Measurements from ENCODE around the gene DNAJB1.
A peak's percentile ranks its signal among the peaks of the same experiment; 100 is the strongest.

DNAJB1 gene

DNA sequence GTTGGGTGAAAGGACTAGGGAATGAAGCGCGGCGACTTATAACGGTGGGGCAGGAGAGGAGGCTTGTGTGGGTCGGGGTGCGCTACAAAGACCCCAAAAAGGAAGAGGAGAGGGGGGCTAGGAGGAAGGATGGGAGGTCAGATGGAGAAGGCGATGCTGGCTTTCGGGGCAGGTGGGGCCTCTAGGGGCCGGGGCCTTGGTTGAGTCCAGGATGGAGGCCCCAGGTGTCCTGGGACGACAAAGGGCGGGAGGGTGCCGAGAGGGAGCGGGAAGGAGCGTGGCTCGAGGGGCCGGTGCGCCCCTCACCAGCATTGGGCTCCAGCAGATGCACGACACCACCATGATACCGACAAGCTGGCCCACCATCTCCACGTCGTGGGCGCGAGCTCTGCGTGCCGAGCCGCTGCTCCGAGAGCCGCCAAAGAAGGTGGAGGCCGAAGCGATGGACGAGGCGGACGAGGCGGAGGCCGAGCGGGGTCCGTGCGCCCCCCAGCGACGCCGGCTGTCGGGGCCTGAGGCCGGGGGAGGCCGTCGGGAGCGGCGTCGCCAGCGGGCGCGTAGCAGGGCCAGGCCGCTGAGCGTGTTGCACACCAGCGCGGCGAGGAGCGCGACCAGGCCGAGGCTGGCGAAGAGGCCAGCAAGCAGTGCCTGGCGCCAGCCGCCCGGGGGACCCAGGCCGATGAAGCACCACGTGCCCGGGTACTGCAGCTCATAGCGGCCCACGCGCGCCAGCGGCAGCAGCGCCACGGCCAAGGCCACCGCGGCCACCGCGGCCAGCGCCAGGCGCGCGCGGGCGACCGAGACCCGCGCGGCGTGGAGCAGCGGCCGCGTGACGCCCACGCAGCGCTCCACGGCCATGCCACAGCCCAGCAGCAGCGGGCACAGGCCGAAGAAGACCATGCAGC is 44.9 kb downstream of the DNAJB1 start:
- peak; percentile 21 for DNase-seq (ENCODE audit: low spot score)

DNA sequence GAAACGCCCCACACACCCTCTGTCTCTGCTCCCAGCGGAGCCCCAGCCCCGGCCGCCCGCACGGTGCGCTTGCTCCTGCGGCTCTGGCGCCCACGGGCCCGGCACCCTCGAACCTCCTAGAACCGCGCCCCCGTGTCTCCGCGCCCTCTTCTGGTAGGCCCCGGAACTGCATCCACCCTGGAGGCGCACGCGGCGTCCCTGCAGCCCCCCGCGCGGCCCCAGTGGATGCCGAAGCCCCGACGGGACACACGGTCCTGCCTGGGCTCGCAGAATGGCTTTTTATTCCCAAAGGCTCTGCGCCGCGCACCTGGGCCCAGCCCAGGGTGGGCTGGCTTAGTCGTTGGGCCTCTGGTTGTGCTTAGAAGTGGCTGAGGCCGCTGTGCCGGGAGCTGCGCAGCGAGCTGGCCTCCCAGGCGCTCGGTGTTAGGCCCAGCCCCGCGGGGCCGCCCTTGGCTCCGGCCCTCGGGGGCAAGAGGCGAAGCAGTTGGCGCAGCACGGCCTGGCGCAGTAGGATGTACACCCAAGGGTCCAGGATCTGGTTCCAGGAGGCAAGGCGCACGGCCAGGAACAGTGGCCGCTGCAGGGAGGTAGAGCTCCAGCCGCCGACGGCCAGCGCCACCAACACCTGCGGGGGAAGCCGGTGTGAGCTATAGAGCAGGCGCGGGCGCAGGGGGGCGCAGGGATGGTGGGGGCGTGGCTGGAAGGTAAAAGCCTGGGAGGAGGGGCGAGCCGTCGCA is 45.8 kb downstream of the DNAJB1 start:
- peak; percentile 57 for DNase-seq (ENCODE audit: low spot score)

DNA sequence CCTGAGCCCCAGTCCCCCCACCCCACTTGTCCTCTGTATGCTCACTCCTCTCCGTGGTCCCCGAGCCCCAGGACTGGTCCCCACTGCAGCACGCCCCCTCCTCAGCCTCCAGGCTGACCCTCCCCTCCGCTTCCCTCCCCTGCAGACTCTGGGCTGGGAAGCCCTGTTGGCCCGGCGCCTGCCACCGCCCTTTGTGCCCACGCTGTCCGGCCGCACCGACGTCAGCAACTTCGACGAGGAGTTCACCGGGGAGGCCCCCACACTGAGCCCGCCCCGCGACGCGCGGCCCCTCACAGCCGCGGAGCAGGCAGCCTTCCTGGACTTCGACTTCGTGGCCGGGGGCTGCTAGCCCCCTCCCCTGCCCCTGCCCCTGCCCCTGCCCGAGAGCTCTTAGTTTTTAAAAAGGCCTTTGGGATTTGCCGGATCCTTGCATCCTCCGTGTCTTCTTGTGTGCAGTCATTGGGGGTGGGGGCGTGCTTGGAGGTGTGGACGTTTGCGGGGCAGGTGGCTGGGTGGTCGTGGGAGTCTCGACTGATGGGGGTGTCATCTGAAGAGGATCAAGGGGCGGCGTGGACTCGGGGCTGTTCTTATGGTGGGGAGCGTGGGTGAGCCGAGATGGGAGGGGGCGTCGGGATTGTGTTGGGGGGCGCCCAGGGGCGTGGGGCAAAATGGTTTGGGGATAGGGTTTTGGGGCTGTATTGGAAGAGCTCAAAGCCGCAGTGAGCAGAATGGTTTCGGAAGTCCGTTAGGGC is 46.6 kb downstream of the DNAJB1 start:
- DNase-seq (ENCODE audit: low spot score): no peak

DNA sequence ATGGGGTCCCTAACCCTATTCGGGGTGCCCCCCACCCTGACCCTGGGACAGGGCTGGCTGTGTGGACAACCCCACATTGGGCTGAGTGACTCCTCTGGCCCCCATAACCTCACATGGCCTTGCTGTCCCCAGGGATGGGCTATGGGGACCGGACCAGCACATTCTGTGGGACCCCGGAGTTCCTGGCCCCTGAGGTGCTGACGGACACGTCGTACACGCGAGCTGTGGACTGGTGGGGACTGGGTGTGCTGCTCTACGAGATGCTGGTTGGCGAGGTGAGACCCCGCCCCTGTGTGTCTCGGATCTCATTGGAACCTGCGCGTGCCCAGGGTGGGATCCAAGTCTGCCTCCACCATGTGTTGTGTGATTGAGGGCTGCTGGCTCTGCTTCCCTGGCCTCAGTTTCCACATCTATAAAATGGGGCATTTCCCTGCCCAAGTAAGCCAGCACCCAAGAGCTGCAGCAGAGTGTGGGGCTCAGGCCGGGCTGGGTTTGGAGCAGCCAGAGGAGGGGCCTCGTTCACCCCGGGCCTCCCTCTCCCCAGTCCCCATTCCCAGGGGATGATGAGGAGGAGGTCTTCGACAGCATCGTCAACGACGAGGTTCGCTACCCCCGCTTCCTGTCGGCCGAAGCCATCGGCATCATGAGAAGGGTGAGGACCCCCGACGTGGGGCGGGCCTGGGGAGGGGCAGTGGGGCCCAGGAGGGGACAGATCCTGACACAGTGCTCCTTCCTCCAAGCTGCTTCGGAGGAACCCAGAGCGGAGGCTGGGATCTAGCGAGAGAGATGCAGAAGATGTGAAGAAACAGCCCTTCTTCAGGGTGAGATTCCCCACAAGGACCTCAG is 47.9 kb downstream of the DNAJB1 start:
- no peak for DNase-seq (ENCODE audit: low spot score)

DNA sequence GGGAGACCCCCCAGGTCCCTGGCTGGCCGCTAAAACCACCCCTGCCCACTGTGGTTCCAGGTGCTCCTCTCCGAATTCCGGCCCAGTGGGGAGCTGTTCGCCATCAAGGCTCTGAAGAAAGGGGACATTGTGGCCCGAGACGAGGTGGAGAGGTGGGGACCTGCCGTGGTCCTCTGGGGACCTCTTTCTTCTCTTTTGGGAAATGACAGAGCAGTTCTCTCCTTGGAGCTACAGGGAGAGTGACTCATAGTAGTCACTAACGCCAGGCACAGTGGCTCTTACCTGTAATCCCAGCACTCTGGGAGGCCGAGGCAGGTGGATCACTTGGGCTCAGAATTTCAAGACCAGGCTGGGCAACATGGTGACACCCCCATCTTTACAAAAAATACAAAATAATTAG is 50.4 kb downstream of the DNAJB1 start:
- DNase-seq (ENCODE audit: low spot score): peak; percentile 25

DNA sequence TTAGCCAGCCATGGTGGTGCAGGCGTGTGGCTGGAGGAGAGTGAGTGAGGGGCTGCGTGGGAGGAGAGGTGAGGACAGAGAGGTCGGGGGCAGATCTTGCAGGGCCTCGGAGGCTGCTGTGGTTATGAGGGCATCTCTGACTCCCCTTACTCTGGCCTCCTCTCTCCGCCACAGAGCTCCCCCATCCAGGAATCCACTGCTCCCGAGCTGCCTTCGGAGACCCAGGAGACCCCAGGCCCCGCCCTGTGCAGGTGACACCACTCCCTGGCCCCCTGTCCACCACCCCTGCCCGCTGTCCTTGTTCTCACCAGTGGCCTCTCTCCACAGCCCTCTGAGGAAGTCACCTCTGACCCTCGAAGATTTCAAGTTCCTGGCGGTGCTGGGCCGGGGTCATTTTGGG is 50.8 kb downstream of the DNAJB1 start:
- DNase-seq (ENCODE audit: low spot score): no peak
